Stimulated activated CD8-positive, alpha-beta memory T cell treated with anti-CD3 and anti-CD28 coated beads, Interleukin-12 subunit alpha, Interleukin-12 subunit beta, amount 100 ng/mL, for 4 hours (primary cell): ENCODE results near the gene MFNG.

Source experiments
- DNase-seq: peaks from one replicate; pipeline ENCODE4 v3.0.0-alpha.2; 2020; ENCODE audit warnings: low read depth

The MFNG gene

GRCh38 chr22:37511395-37512104, 25.4 kb upstream of the MFNG start:
- DNase-seq = no peak

- no peak for DNase-seq
Observed at GRCh38 chr22:37510091-37510490, 23.9 kb upstream of the MFNG start.

GRCh38 chr22:37509059-37509860, 23.1 kb upstream of the MFNG start:
- DNase-seq = no peak

GRCh38 chr22:37508431-37508992, 22.3 kb upstream of the MFNG start:
- no peak for DNase-seq

GRCh38 chr22:37507731-37508130, 21.5 kb upstream of the MFNG start:
- no peak for DNase-seq

GRCh38 chr22:37505989-37506388, 19.8 kb upstream of the MFNG start:
- no peak for DNase-seq

- no peak for DNase-seq
Observed at GRCh38 chr22:37505565-37505964, 19.4 kb upstream of the MFNG start.

GRCh38 chr22:37504964-37505363, 18.8 kb upstream of the MFNG start:
- no peak for DNase-seq

GRCh38 chr22:37503850-37504249, 17.7 kb upstream of the MFNG start:
- no peak for DNase-seq

GRCh38 chr22:37503183-37503683, 17.0 kb upstream of the MFNG start:
- DNase-seq = no peak

GRCh38 chr22:37502342-37503182, 16.4 kb upstream of the MFNG start:
- no peak for DNase-seq

GRCh38 chr22:37501610-37502341, 15.6 kb upstream of the MFNG start:
- DNase-seq = no peak

GRCh38 chr22:37500745-37501609, 14.8 kb upstream of the MFNG start:
- DNase-seq = no peak

GRCh38 chr22:37499789-37500540, 13.8 kb upstream of the MFNG start:
- DNase-seq = no peak

GRCh38 chr22:37499027-37499707, 13.0 kb upstream of the MFNG start:
- no peak for DNase-seq

GRCh38 chr22:37498289-37498909, 12.2 kb upstream of the MFNG start:
- peak; percentile 46 for DNase-seq

- no peak for DNase-seq
Observed at GRCh38 chr22:37497062-37497599, 10.9 kb upstream of the MFNG start.

- no peak for DNase-seq
Observed at GRCh38 chr22:37496651-37497050, 10.5 kb upstream of the MFNG start.
